Type B pancreatic cell (in vitro differentiated cells): Measurements from ENCODE around the gene PACRG. TPM values are rescaled to one million over a fixed set of nuclear protein-coding genes. Genes with fewer than 3 reads are reported as not detected.
"Not testable (repeated sequence)": the region's sequence is repeated elsewhere in the genome, so short reads cannot be mapped to it uniquely, and the experiment has no call there.

Source experiments
- DNase-seq: peaks from one replicate; pipeline ENCODE4 v3.0.0; 2021; ENCODE audit warnings: mixed read lengths; ENCODE audit not compliant: unreplicated experiment; ENCODE audit errors: extremely low spot score
- H3K27ac Mint-ChIP-seq: 2 replicates; pipeline ENCODE4 v1.8.0; 2021; ENCODE audit warnings: mild to moderate bottlenecking, mixed read lengths
- H3K27me3 Mint-ChIP-seq: 2 replicates; pipeline ENCODE4 v1.8.0; 2021; ENCODE audit warnings: mixed read lengths
- H3K36me3 Mint-ChIP-seq: 2 replicates; pipeline ENCODE4 v1.8.0; 2021; ENCODE audit warnings: mixed read lengths
- H3K4me1 Mint-ChIP-seq: one replicate; pipeline ENCODE4 v1.8.0; 2021; ENCODE audit warnings: mixed read lengths; ENCODE audit not compliant: unreplicated experiment
- H3K4me3 Mint-ChIP-seq: 2 replicates; pipeline ENCODE4 v1.8.0; 2021; ENCODE audit warnings: mild to moderate bottlenecking, mixed read lengths
- H3K9me3 Mint-ChIP-seq: 2 replicates; pipeline ENCODE4 v1.8.0; 2021; ENCODE audit warnings: mixed read lengths
- total RNA-seq: library from RNA; stranded (reverse); gene quantifications from 2 replicates; pipeline ENCODE4 v1.2.1, GENCODE V29; 2021; ENCODE audit warnings: low replicate concordance
- TF ChIP-seq, protein P1 (sequence below): fragments of 200-600 bp; sonication (generic); conservative IDR thresholded peaks from 2 replicates; pipeline ENCODE4 v1.5.0; 2021; ENCODE audit warnings: antibody characterized with exemption, mild to moderate bottlenecking

The PACRG gene
- total RNA-seq, 1 donor from 2014 or later: 5.6 TPM

- H3K27ac Mint-ChIP-seq: no peak overlapping the region
- no peak for DNase-seq
- no peaks in the 10 kb centered on the region for H3K9me3 Mint-ChIP-seq
- no peaks in the 10 kb centered on the region for H3K36me3 Mint-ChIP-seq
- H3K4me1 Mint-ChIP-seq: no peaks in the 10 kb centered on the region
- H3K4me3 Mint-ChIP-seq: no peak overlapping the region
- H3K27me3 Mint-ChIP-seq: peaks cover 7% of the 10 kb centered on the region
- TF ChIP-seq, protein P1, sequence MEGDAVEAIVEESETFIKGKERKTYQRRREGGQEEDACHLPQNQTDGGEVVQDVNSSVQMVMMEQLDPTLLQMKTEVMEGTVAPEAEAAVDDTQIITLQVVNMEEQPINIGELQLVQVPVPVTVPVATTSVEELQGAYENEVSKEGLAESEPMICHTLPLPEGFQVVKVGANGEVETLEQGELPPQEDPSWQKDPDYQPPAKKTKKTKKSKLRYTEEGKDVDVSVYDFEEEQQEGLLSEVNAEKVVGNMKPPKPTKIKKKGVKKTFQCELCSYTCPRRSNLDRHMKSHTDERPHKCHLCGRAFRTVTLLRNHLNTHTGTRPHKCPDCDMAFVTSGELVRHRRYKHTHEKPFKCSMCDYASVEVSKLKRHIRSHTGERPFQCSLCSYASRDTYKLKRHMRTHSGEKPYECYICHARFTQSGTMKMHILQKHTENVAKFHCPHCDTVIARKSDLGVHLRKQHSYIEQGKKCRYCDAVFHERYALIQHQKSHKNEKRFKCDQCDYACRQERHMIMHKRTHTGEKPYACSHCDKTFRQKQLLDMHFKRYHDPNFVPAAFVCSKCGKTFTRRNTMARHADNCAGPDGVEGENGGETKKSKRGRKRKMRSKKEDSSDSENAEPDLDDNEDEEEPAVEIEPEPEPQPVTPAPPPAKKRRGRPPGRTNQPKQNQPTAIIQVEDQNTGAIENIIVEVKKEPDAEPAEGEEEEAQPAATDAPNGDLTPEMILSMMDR: no peak
Observed at GRCh38 chr6:163313566-163313965, 585.8 kb downstream of the PACRG start.

DNA sequence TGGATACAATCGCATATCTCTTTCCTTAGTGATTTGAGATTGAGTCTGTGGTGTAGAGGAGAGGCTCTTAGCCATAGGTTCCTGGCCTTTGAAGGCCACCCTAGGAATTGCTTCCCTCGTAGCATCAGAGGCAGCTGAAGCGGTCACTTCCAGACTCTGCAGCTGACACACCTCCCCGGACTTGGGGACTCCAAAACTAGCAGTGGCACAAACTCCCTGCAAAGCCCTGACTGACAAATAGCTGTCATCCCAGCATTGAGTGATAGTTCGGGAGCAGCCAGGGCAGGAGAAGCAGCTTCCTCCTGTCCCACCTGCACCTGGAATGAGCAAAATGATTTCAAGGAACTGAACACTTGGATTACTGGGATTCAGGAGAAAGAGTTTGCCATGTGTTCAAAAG is 586.2 kb downstream of the PACRG start:
- H3K27ac Mint-ChIP-seq: no peak overlapping the region
- H3K27me3 Mint-ChIP-seq: peaks cover 7% of the 10 kb centered on the region
- no peak overlapping the region for H3K4me3 Mint-ChIP-seq
- no peaks in the 10 kb centered on the region for H3K36me3 Mint-ChIP-seq
- no peaks in the 10 kb centered on the region for H3K4me1 Mint-ChIP-seq
- DNase-seq: no peak
- TF ChIP-seq, protein P1: no peak
- H3K9me3 Mint-ChIP-seq: no peaks in the 10 kb centered on the region

GRCh38 chr6:163314791-163315470 is 587.2 kb downstream of the PACRG start:
- TF ChIP-seq, protein P1: no peak
- no peaks in the 10 kb centered on the region for H3K9me3 Mint-ChIP-seq
- no peak overlapping the region for H3K27ac Mint-ChIP-seq
- no peaks in the 10 kb centered on the region for H3K36me3 Mint-ChIP-seq
- H3K27me3 Mint-ChIP-seq: peaks cover 7% of the 10 kb centered on the region
- H3K4me1 Mint-ChIP-seq: no peaks in the 10 kb centered on the region
- no peak for DNase-seq
- H3K4me3 Mint-ChIP-seq: no peak overlapping the region

- H3K27me3 Mint-ChIP-seq, H3K36me3 Mint-ChIP-seq, H3K4me1 Mint-ChIP-seq, H3K27ac Mint-ChIP-seq, H3K4me3 Mint-ChIP-seq, DNase-seq, H3K9me3 Mint-ChIP-seq: not testable (repeated sequence)
Observed at GRCh38 chr6:163316866-163317495, 589.2 kb downstream of the PACRG start.

- TF ChIP-seq, protein P1: no peak
- H3K36me3 Mint-ChIP-seq: no peaks in the 10 kb centered on the region
- peaks cover 4% of the 10 kb centered on the region for H3K4me1 Mint-ChIP-seq
- H3K27me3 Mint-ChIP-seq: peaks cover 4% of the 10 kb centered on the region
- no peak overlapping the region for H3K27ac Mint-ChIP-seq
- DNase-seq: no peak
- no peaks in the 10 kb centered on the region for H3K9me3 Mint-ChIP-seq
- H3K4me3 Mint-ChIP-seq: no peak overlapping the region
Observed at GRCh38 chr6:163318071-163318786, 590.5 kb downstream of the PACRG start.
